KOPT-K1 (cell line): ENCODE data around the gene CIB2.

Experiments
- H3K27ac ChIP-seq: fragments of 200-600 bp; sonication (generic); 2 replicates; pipeline ENCODE4 v1.5.1; 2016; ENCODE audit warnings: antibody characterized with exemption, mild to moderate bottlenecking, low read depth, low read length; ENCODE audit not compliant: poor library complexity, severe bottlenecking
- H3K36me3 ChIP-seq: fragments of 200-600 bp; sonication (generic); 2 replicates; pipeline ENCODE4 v1.5.1; 2017; ENCODE audit warnings: antibody characterized with exemption, mild to moderate bottlenecking, low read length, moderate library complexity; ENCODE audit not compliant: insufficient read depth
- H3K9me3 ChIP-seq: fragments of 200-600 bp; sonication (generic); 2 replicates; pipeline ENCODE4 v1.5.1; 2017; ENCODE audit warnings: antibody characterized with exemption, low read length, mild to moderate bottlenecking; ENCODE audit not compliant: insufficient read depth, poor library complexity, severe bottlenecking

The CIB2 gene

GRCh38 chr15:78073046-78073787 lies 58.0 kb downstream of the CIB2 start:
- H3K36me3 ChIP-seq: peaks cover 29% of the 10 kb centered on the region
- no peak overlapping the region for H3K27ac ChIP-seq
- H3K9me3 ChIP-seq: no peaks in the 10 kb centered on the region

- H3K9me3 ChIP-seq: no peaks in the 10 kb centered on the region
- H3K27ac ChIP-seq: no peak overlapping the region
- peaks cover 29% of the 10 kb centered on the region for H3K36me3 ChIP-seq
Observed at GRCh38 chr15:78072080-78072892, 59.0 kb downstream of the CIB2 start.

GRCh38 chr15:78071383-78071782 lies 59.9 kb downstream of the CIB2 start:
- Histone ChIP-seq H3K9me3 (no peaks in the 10 kb centered on the region), H3K27ac (no peak overlapping the region), H3K36me3 (peaks cover 29% of the 10 kb centered on the region)

- Histone ChIP-seq H3K36me3 (peaks cover 23% of the 10 kb centered on the region; the same call in 1 of the 2 replicates), H3K9me3 (no peaks in the 10 kb centered on the region), H3K27ac (peak overlapping the region; percentile 81)
Observed at GRCh38 chr15:78070049-78070700, 61.1 kb downstream of the CIB2 start.

- Histone ChIP-seq H3K9me3 (no peaks in the 10 kb centered on the region), H3K27ac (peak overlapping the region; percentile 81), H3K36me3 (peaks cover 19% of the 10 kb centered on the region; the same call in 1 of the 2 replicates)
Observed at GRCh38 chr15:78069462-78070029, 61.7 kb downstream of the CIB2 start.

GRCh38 chr15:78069052-78069414 lies 62.2 kb downstream of the CIB2 start:
- Histone ChIP-seq H3K36me3 (peaks cover 16% of the 10 kb centered on the region; the same call in 1 of the 2 replicates), H3K9me3 (no peaks in the 10 kb centered on the region), H3K27ac (peak overlapping the region; percentile 81)

- Histone ChIP-seq H3K27ac (peak overlapping the region; percentile 81), H3K36me3 (peaks cover 13% of the 10 kb centered on the region; the same call in 1 of the 2 replicates), H3K9me3 (no peaks in the 10 kb centered on the region)
Observed at GRCh38 chr15:78067328-78068228, 63.7 kb downstream of the CIB2 start.

GRCh38 chr15:78065973-78066946 lies 65.0 kb downstream of the CIB2 start:
- H3K9me3 ChIP-seq: no peaks in the 10 kb centered on the region
- peaks cover under 1% of the 10 kb centered on the region; the same call in 1 of the 2 replicates for H3K36me3 ChIP-seq
- H3K27ac ChIP-seq: peak overlapping the region; percentile 81

- no peaks in the 10 kb centered on the region for H3K9me3 ChIP-seq
- peak overlapping the region; percentile 81 for H3K27ac ChIP-seq
- H3K36me3 ChIP-seq: no peaks in the 10 kb centered on the region
Observed at GRCh38 chr15:78065284-78065872, 65.9 kb downstream of the CIB2 start.

- Histone ChIP-seq H3K36me3 (no peaks in the 10 kb centered on the region), H3K27ac (peak overlapping the region; percentile 81), H3K9me3 (no peaks in the 10 kb centered on the region)
Observed at GRCh38 chr15:78064544-78064943, 66.7 kb downstream of the CIB2 start.

- Histone ChIP-seq H3K9me3 (no peaks in the 10 kb centered on the region), H3K36me3 (no peaks in the 10 kb centered on the region), H3K27ac (peak overlapping the region; percentile 28)
Observed at GRCh38 chr15:78063970-78064385, 67.3 kb downstream of the CIB2 start.

- no peaks in the 10 kb centered on the region for H3K9me3 ChIP-seq
- H3K27ac ChIP-seq: peak overlapping the region; percentile 28
- H3K36me3 ChIP-seq: no peaks in the 10 kb centered on the region
Observed at GRCh38 chr15:78063217-78063616, 68.0 kb downstream of the CIB2 start.

GRCh38 chr15:78061963-78062427 lies 69.2 kb downstream of the CIB2 start:
- Histone ChIP-seq H3K9me3 (no peaks in the 10 kb centered on the region), H3K27ac (peak overlapping the region; percentile 70), H3K36me3 (no peaks in the 10 kb centered on the region)
